ENCODE results near the gene EIF4B. TPM values are rescaled to one million over a fixed set of nuclear protein-coding genes. Genes with fewer than 3 reads are reported as not detected.

EIF4B gene
- total and polyA plus RNA-seq, 2 of the 13 experiments (the other 11 are each of a cell fraction or from before 2014, with no cell fraction given), result 416 to 548 TPM

DNA sequence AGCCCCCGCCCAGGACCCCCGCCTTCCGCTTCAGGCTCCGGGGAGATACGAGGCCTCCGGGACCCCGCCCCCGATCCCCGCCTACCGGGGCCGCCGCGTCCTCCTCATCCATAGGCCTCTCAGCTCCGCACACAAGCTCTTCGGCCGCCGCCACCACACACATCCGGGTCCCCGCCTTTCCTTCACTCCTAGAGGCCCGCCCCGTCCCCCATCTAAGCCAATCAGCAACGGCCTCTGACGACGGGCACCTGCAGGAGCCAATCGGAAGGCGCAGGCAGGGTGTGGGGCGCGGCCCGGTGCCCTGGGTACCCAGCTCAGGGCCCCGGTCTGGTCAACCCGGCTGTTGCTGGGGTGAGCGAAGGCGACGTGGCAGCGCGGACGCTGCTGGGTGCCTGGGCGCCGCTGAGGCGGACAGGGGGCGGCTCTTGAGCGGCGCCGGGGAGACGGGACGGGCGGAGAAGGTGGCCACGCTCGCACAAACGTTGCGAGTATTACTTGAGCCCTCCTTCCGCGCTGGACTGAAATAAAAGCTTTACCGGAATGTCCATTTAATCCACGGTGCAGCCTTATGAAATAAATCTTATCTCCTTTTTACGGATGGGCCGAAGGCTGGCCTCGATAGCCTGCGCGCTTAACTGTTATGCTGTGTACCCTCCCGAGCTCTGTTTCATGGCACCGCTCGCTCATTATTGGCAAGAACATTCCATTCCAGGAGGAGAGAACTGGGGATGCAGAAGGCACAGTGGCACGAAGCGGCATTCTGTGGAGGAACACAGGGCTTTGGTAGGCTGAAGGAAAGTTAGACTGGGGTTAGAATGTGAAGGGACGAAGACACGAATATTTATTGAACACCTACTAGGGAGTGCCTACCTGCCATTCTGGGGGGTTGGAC is 73.2 kb downstream of the EIF4B start, which contains the start of gene SPRYD3 (continued):
- TF ChIP-seq PBX2 (CRISPR knock-in tag; IDR thresholded peaks at IDR 0.05) (peak; percentile 96), ZBTB4 (CRISPR knock-in tag; IDR thresholded peaks at IDR 0.05; ENCODE audit: borderline replicate concordance) (no peak), SRY (CRISPR knock-in tag; IDR thresholded peaks at IDR 0.05) (no peak; the same call in 1 of the 2 replicates), NCOA2 (CRISPR knock-in tag; IDR thresholded peaks at IDR 0.05) (peak; percentile 52; the same call in 1 of the 2 replicates), RBFOX2 (IDR thresholded peaks at IDR 0.05; ENCODE audit: low read depth, low read length) (peak; percentile 98), ZFP36L1 (CRISPR knock-in tag; IDR thresholded peaks at IDR 0.05) (0 out of 2 replicates have a peak, but pooled peaks have one; percentile 14), ASH2L (IDR thresholded peaks at IDR 0.05; ENCODE audit: insufficient read length, low read depth, low read length) (peak; percentile 25), ZNF280B (CRISPR knock-in tag; IDR thresholded peaks at IDR 0.05; ENCODE audit: borderline replicate concordance) (peak; percentile 46; the same call in 1 of the 2 replicates), PRDM4 (CRISPR knock-in tag; IDR thresholded peaks at IDR 0.05; ENCODE audit: borderline replicate concordance) (no peak), SNAPC5 (CRISPR knock-in tag; IDR thresholded peaks at IDR 0.05; ENCODE audit: borderline replicate concordance) (no peak), ZNF441 (CRISPR knock-in tag; IDR thresholded peaks at IDR 0.05; ENCODE audit: borderline replicate concordance) (peak; percentile 43; the same call in 1 of the 2 replicates), TARDBP (CRISPR knock-in tag; IDR thresholded peaks at IDR 0.05) (peak; percentile 63; the same call in 1 of the 2 replicates), RFX5 (IDR thresholded peaks at IDR 0.05; ENCODE audit: low read depth, low read length) (peak; percentile 90), ZNF678 (CRISPR knock-in tag; IDR thresholded peaks at IDR 0.05) (no peak), HMGA1 (CRISPR knock-in tag; conservative IDR thresholded peaks at IDR 0.05) (no peak), KLF6 (CRISPR knock-in tag; IDR thresholded peaks at IDR 0.05) (0 out of 2 replicates have a peak, but pooled peaks have one; percentile 75)
- TF ChIP-seq, protein P1, sequence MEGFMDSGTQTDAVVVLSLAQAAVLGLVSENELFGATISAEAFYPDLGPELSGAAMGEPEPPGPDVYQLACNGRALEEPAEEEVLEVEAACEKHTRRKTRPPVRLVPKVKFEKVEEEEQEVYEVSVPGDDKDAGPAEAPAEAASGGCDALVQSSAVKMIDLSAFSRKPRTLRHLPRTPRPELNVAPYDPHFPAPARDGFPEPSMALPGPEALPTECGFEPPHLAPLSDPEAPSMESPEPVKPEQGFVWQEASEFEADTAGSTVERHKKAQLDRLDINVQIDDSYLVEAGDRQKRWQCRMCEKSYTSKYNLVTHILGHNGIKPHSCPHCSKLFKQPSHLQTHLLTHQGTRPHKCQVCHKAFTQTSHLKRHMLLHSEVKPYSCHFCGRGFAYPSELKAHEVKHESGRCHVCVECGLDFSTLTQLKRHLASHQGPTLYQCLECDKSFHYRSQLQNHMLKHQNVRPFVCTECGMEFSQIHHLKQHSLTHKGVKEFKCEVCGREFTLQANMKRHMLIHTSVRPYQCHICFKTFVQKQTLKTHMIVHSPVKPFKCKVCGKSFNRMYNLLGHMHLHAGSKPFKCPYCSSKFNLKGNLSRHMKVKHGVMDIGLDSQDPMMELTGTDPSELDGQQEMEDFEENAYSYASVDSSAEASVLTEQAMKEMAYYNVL (CRISPR knock-in tag; IDR thresholded peaks at IDR 0.05; ENCODE audit: borderline replicate concordance), result no peak
